ENCODE data around the gene ANKRD33. TPM values are rescaled to one million over a fixed set of nuclear protein-coding genes. Genes with fewer than 3 reads are reported as not detected.
A peak's percentile ranks its signal among the peaks of the same experiment; 100 is the strongest.

The ANKRD33 gene
- total RNA-seq, 1 donor from 2014 or later = not detected

DNA sequence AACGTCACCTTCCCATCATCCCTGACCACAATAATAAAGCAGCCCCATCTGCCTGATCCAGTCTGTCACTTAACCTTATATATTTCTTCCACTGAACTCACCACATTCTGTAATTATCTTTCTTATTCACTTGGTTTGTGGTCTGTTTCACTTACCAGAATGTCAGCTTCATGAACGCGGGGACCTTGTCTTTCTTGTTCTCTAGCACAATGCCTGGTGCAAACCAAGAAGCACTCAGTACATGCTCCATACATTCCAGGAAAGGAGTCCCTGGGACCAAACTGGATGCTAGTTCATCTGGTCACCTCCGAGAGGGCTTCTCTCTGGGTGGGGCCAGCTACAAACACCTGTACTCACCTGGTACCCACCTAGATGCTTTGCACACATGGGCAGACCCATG is 17.4 kb upstream of the ANKRD33 start:
- TF ChIP-seq, protein P1, sequence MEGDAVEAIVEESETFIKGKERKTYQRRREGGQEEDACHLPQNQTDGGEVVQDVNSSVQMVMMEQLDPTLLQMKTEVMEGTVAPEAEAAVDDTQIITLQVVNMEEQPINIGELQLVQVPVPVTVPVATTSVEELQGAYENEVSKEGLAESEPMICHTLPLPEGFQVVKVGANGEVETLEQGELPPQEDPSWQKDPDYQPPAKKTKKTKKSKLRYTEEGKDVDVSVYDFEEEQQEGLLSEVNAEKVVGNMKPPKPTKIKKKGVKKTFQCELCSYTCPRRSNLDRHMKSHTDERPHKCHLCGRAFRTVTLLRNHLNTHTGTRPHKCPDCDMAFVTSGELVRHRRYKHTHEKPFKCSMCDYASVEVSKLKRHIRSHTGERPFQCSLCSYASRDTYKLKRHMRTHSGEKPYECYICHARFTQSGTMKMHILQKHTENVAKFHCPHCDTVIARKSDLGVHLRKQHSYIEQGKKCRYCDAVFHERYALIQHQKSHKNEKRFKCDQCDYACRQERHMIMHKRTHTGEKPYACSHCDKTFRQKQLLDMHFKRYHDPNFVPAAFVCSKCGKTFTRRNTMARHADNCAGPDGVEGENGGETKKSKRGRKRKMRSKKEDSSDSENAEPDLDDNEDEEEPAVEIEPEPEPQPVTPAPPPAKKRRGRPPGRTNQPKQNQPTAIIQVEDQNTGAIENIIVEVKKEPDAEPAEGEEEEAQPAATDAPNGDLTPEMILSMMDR (IDR thresholded peaks at IDR 0.05; ENCODE audit: borderline replicate concordance) = no peak
- H3K4me1 ChIP-seq = peaks cover 13% of the 10 kb centered on the region
- no peaks in the 10 kb centered on the region for H3K36me3 ChIP-seq
- no peaks in the 10 kb centered on the region for H3K9me3 ChIP-seq (replicated peaks)
- intact Hi-C loops (cut with micrococcal nuclease) = no loop called here
- H3K27me3 ChIP-seq (ENCODE audit: low read depth) = peaks cover 46% of the 10 kb centered on the region
- no peak overlapping the region for H3K27ac ChIP-seq (replicated peaks)
- no peak for DNase-seq
- H3K4me3 ChIP-seq = no peak overlapping the region

DNA sequence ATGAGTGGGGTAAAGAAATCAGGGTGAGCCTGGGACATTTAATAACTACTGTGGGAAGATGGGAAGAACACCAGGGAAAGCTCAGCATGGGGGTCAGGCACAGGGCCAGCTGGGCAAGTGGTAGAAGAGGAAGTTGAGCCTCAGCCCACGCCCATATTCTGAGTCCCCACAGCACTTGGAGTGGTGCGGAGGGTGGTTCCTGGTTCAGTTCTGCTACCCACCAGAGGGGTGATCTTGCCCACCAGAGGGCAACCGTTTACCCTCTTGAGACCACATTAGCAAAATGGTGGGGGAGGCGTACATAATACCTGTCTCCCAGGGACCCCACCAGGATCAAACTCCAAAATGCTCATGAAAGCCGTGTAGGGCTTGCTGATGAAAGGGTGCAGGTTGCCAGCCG is 16.8 kb upstream of the ANKRD33 start:
- Histone ChIP-seq H3K4me1 (peaks cover 13% of the 10 kb centered on the region), H3K4me3 (no peak overlapping the region), H3K36me3 (no peaks in the 10 kb centered on the region), H3K27ac (replicated peaks) (no peak overlapping the region), H3K27me3 (ENCODE audit: low read depth) (peaks cover 40% of the 10 kb centered on the region), H3K9me3 (replicated peaks) (no peaks in the 10 kb centered on the region)
- TF ChIP-seq, protein P1 (IDR thresholded peaks at IDR 0.05; ENCODE audit: borderline replicate concordance) = no peak
- intact Hi-C loops (cut with micrococcal nuclease) = no loop called here
- DNase-seq = peak; percentile 48

DNA sequence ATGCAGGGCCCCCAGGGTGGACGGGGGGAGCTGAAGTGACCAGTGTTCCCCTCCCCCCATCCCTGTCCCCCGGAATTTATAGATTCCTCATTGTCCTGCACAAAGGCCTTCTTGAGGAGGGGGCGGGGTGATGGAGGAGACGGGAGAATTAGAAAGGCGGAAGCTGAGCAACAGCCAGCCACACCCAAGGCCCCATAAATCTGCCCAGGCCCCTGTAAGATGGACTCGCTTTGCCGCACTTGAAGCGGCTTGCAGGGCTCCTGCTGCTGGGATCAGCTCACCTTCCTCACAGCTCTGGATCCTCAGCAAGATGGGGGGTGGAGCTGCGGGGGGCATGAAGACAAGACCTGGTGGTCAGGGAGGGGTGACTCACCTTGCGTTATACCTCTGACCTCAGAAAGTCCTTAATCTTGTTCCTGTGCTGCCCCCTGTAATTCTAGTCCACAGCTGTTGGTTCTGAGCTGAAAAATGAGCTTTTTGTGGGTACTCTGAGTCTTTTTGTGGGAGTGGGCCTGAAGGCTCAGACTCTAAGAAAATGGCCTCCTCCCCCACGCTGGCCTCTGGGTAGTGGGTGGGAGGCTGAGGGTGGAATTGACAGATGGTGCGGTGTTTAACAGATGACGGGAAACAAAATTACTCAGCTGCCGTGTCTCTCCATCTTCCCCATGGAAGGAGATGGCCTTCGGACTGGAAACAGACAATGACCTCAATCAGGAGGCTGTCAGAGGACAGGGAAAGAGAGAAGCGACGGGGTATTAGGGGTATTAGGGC is 15.8 kb upstream of the ANKRD33 start:
- H3K4me1 ChIP-seq = peaks cover 13% of the 10 kb centered on the region

DNA sequence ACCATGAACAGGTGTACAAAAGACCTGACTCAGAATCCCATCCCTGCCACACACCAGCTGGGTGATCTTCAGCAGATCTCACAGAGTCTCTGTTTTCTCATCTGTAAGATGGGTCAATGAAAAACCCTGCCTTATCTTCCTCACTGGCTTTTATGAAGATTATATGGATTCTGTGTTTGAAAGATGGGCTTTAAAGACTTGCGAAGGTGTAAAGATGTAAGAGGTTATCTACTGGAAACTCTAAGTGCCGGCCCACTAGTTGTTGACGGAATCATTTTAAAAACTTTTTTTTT is 15.3 kb upstream of the ANKRD33 start:
- H3K4me3 ChIP-seq = no peak overlapping the region
- peaks cover 13% of the 10 kb centered on the region for H3K4me1 ChIP-seq
- no peak for DNase-seq
- H3K36me3 ChIP-seq = no peaks in the 10 kb centered on the region
- H3K27ac ChIP-seq (replicated peaks) = no peak overlapping the region
- intact Hi-C loops (cut with micrococcal nuclease) = no loop called here
- H3K27me3 ChIP-seq (ENCODE audit: low read depth) = peaks cover 37% of the 10 kb centered on the region
- TF ChIP-seq, protein P1 (IDR thresholded peaks at IDR 0.05; ENCODE audit: borderline replicate concordance) = no peak
- no peaks in the 10 kb centered on the region for H3K9me3 ChIP-seq (replicated peaks)

More for the DNA sequence above, 15.8 kb upstream of the ANKRD33 start:
- Histone ChIP-seq H3K9me3 (replicated peaks) (no peaks in the 10 kb centered on the region), H3K4me3 (no peak overlapping the region), H3K36me3 (no peaks in the 10 kb centered on the region), H3K27me3 (ENCODE audit: low read depth) (peaks cover 37% of the 10 kb centered on the region), H3K27ac (replicated peaks) (no peak overlapping the region)
- DNase-seq = no peak
- intact Hi-C loops (cut with micrococcal nuclease) = no loop called here
- TF ChIP-seq, protein P1 (IDR thresholded peaks at IDR 0.05; ENCODE audit: borderline replicate concordance) = no peak

DNA sequence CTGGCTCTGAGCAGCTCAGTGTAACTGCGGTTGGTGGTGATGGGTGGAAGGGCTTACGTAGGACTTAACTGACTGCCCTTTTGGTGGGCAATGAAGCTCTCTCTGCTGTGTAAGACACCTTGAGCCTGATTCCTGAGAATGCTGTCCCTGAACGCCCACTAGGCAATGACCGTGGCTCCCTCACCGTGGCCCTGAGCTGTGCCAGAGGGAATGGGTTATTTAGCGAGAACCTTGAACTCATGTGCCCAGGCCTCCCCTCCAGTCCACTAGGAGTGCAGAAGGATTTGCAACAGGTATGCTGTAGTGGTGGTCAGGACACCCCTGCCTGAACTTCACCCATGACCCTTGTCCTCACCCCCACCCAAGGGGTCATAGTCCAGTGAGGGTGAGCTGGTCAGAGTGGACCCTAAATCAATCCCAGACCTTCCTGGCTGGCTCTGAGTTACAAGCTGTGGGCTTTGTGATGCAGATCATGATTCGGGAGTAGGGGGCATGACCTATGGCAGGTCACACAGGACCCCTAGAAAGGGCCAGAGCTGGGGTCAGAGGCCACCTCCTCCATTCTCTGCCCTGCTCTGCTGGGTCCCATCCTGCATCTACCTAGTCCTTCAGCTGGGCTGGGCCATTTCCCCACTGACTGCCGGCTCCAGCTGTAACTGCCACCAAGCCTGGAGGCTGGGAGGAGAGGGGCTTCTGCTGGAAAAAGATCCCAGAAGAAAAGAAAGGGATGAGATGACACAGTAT is 14.5 kb upstream of the ANKRD33 start:
- Histone ChIP-seq H3K4me1 (peaks cover 13% of the 10 kb centered on the region), H3K36me3 (no peaks in the 10 kb centered on the region), H3K9me3 (replicated peaks) (no peaks in the 10 kb centered on the region), H3K27ac (replicated peaks) (no peak overlapping the region), H3K27me3 (ENCODE audit: low read depth) (peaks cover 30% of the 10 kb centered on the region), H3K4me3 (no peak overlapping the region)
- intact Hi-C loops (cut with micrococcal nuclease) = no loop called here
- no peak for DNase-seq
- TF ChIP-seq, protein P1 (IDR thresholded peaks at IDR 0.05; ENCODE audit: borderline replicate concordance) = no peak
